ENCODE results near the gene RBM48.
"Not testable (repeated sequence)": the region's sequence is repeated elsewhere in the genome, so short reads cannot be mapped to it uniquely, and the experiment has no call there.

RBM48 gene

GRCh38 chr7:92513167-92513902 lies 15.3 kb upstream of the RBM48 start:
- H3K4me1 ChIP-seq, result no peaks in the 10 kb centered on the region
- H3K4me3 ChIP-seq, result no peak overlapping the region
- H3K9me3 ChIP-seq, result no peaks in the 10 kb centered on the region
- peaks cover 7% of the 10 kb centered on the region for H3K36me3 ChIP-seq (replicated peaks)
- in situ Hi-C loops (cut with MboI; ENCODE audit: low sequenced_read_pairs), result no loop called here
- no peak for DNase-seq (ENCODE audit: low spot score in 2 of 2)
- H3K27me3 ChIP-seq (ENCODE audit: low read depth), result no peaks in the 10 kb centered on the region

DNA sequence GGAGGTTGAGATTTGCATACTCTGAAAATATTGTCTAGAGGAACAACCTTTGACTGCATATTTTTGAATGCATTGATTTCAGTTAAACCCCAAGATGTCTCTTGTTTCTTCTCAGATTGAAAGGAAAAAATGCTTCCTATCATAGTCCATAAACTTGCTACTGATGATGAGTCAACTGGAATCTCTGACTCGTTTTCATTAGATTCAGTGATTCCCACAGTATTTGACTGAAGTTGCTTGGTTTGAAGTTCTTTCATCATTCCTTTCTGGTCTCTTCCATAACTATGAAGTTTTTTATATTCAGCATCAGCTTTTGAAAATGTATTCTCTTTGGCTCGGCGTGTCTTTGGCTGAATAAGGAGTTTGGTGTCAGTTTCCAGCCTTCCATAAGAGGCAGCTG lies 11.0 kb upstream of the RBM48 start:
- peaks cover 7% of the 10 kb centered on the region for H3K36me3 ChIP-seq (replicated peaks)
- DNase-seq (ENCODE audit: low spot score in 2 of 2), result no peak
- H3K4me3 ChIP-seq, result no peak overlapping the region
- no peaks in the 10 kb centered on the region for H3K9me3 ChIP-seq
- H3K27me3 ChIP-seq (ENCODE audit: low read depth), result no peaks in the 10 kb centered on the region
- in situ Hi-C loops (cut with MboI; ENCODE audit: low sequenced_read_pairs), result no loop called here
- H3K4me1 ChIP-seq, result no peaks in the 10 kb centered on the region

DNA sequence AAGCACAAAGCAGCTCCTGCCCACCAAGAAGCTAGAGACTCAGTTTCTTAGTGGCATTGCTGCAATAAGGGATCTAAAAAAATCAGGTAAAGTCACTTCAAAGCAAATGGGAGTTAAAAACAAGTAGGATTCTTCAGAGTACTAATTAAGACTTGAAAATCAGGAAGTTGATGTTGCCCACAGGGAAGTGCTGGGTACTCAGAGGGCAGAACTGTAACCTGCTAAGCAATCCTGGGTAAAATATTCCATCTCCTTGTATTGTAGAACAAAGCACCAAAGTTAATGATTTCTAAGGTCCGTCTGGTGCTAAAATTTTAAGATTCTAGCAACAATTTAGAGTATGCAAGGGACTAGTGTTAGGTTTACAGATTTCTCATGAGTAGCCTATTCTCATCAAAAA lies 8.6 kb upstream of the RBM48 start:
- Histone ChIP-seq H3K27me3 (ENCODE audit: low read depth) (no peaks in the 10 kb centered on the region), H3K4me1 (no peaks in the 10 kb centered on the region), H3K36me3 (replicated peaks) (peaks cover 3% of the 10 kb centered on the region; the same call in 1 of the 2 replicates), H3K9me3 (no peaks in the 10 kb centered on the region), H3K4me3 (no peak overlapping the region)
- no peak for DNase-seq (ENCODE audit: low spot score in 2 of 2)
- in situ Hi-C loops (cut with MboI; ENCODE audit: low sequenced_read_pairs), result no loop called here

DNA sequence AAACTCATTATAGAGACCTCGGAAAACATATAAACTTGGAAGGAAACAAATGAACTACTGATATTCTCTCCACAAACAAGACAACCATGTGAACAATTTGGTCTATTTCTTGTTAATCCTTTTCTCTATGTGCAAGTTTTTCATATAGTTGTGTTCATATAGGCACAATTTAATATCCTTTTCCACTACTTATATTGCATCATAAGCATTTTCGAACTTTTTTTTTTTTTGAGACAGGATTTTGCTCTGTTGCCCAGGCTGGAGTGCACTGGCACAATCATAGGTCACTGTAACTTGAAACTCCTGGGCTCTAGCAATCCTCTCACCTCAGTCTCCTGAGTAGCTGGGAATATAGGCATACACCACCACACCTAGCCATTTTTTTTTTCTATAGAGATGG lies 5.5 kb upstream of the RBM48 start:
- Histone ChIP-seq H3K9me3 (no peaks in the 10 kb centered on the region), H3K36me3 (replicated peaks) (no peaks in the 10 kb centered on the region), H3K27me3 (ENCODE audit: low read depth) (no peaks in the 10 kb centered on the region), H3K4me3 (no peak overlapping the region), H3K4me1 (peaks cover 11% of the 10 kb centered on the region)
- no peak for DNase-seq (ENCODE audit: low spot score in 2 of 2)
- in situ Hi-C loops (cut with MboI; ENCODE audit: low sequenced_read_pairs), result no loop called here

DNA sequence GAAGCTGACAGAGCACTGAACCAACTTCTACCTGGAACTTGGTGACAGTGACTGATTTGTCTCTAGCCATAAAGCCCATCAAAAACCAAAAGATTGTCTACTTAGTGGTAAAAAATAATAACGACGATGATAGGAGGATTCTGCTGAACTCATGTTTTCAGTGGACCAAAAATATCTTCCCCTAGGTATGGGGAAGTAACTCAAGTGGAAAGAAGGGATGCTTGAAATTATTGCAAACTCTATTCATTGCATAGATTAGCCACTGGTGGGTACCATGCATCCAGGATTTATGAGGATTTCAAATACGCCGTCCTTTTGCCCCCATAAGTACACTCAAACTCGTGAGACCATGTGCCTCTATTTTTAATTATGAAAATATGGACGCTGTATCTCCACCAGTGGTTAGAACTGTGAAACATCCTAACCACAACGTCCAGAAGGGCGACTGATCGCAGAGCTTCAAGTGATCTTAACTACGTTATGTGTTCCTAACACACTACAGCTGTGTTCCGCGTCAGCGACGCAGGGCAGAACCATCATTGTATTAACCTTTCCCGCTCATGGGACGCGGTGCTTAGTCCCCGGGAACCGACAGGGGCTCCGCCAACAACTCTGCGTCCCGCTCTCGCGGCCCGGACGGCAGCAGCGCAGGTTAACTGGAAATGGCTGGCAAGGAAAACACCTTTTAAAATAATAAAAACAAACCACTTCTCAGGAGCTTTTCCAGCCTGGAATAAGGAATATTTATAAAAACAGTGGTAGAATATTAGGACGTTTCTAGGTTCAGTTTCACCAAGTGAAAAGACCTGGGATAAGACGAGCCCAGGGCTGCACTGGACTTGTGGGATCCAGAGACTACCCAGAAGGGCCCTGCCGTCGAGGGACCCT lies 1.1 kb upstream of the RBM48 start:
- Histone ChIP-seq H3K9me3 (no peaks in the 10 kb centered on the region), H3K36me3 (replicated peaks) (peaks cover 16% of the 10 kb centered on the region), H3K4me1 (peaks cover 16% of the 10 kb centered on the region), H3K27me3 (ENCODE audit: low read depth) (no peaks in the 10 kb centered on the region), H3K4me3 (peak overlapping the region; percentile 68)
- DNase-seq (ENCODE audit: low spot score in 2 of 2), result peak; percentile 62 to 74
- in situ Hi-C loops (cut with MboI; ENCODE audit: low sequenced_read_pairs), result no loop called here

GRCh38 chr7:92528958-92529264 lies 316 bp downstream of the RBM48 start:
- no peak for DNase-seq (ENCODE audit: low spot score in 2 of 2)
- H3K9me3 ChIP-seq, result no peaks in the 10 kb centered on the region
- H3K4me1 ChIP-seq, result peaks cover 16% of the 10 kb centered on the region
- in situ Hi-C loops (cut with MboI; ENCODE audit: low sequenced_read_pairs), result no loop called here
- no peaks in the 10 kb centered on the region for H3K27me3 ChIP-seq (ENCODE audit: low read depth)
- H3K36me3 ChIP-seq (replicated peaks), result peaks cover 29% of the 10 kb centered on the region
- peak overlapping the region; percentile 68 for H3K4me3 ChIP-seq

- in situ Hi-C loops (cut with MboI; ENCODE audit: low sequenced_read_pairs), result no loop called here
- Histone ChIP-seq H3K4me3 (no peak overlapping the region), H3K9me3 (no peaks in the 10 kb centered on the region), H3K36me3 (replicated peaks) (peaks cover 66% of the 10 kb centered on the region), H3K4me1 (peaks cover 11% of the 10 kb centered on the region), H3K27me3 (ENCODE audit: low read depth) (no peaks in the 10 kb centered on the region)
- DNase-seq (ENCODE audit: low spot score in 2 of 2), result peak; percentile 49 to 64
Measured at GRCh38 chr7:92534572-92534971, 6.0 kb downstream of the RBM48 start.

- H3K27me3 ChIP-seq (ENCODE audit: low read depth); H3K4me1 ChIP-seq; H3K9me3 ChIP-seq; H3K4me3 ChIP-seq; in situ Hi-C loops (cut with MboI; ENCODE audit: low sequenced_read_pairs); DNase-seq (ENCODE audit: low spot score in 2 of 2); H3K36me3 ChIP-seq (replicated peaks): not testable (repeated sequence)
Measured at GRCh38 chr7:92543542-92543941, 14.9 kb downstream of the RBM48 start.

- H3K9me3 ChIP-seq; DNase-seq (ENCODE audit: low spot score in 2 of 2); H3K4me1 ChIP-seq; H3K4me3 ChIP-seq; H3K27me3 ChIP-seq (ENCODE audit: low read depth); in situ Hi-C loops (cut with MboI; ENCODE audit: low sequenced_read_pairs); H3K36me3 ChIP-seq (replicated peaks): not testable (repeated sequence)
Measured at GRCh38 chr7:92545116-92545515, 16.5 kb downstream of the RBM48 start.

DNA sequence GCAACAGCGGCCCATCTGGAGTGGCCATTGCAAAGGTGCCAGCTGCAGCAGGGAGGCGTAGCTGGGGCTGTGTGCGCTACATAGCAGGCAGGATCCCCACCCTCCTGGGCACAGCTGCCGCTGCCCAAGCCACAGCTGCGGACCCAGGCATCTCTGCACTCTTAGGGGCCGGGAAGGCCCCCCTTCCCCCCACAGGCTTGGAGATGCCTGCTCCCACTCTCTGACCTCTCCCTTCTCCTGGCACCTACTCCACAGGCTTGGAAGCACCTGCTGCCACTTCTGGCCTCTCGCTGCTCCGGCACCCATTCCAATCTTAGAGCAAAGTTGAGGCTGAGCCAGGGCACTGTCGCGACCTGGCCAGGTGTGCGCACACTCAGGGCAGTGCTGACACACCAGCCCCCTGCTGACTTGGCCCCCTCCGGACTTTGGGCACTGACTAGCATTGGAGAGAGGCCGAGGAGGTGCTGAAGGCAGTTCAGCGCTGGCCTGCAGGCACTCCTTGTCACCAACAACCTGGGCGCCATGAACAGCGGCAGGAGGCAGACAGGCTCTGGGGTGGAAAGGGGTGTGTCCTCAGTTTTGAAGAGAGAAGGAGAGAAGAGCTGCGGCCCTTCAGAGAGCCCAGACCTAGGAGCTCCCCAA lies 18.4 kb downstream of the RBM48 start:
- Histone ChIP-seq H3K9me3 (no peaks in the 10 kb centered on the region; the same call in 1 of the 2 replicates), H3K4me3 (no peak overlapping the region), H3K4me1 (no peaks in the 10 kb centered on the region), H3K36me3 (replicated peaks) (no peaks in the 10 kb centered on the region), H3K27me3 (ENCODE audit: low read depth) (no peaks in the 10 kb centered on the region)
- in situ Hi-C loops (cut with MboI; ENCODE audit: low sequenced_read_pairs), result no loop called here
- DNase-seq (ENCODE audit: low spot score in 2 of 2), result no peak

GRCh38 chr7:92547579-92547978 lies 19.0 kb downstream of the RBM48 start:
- H3K4me3 ChIP-seq, result no peak overlapping the region
- DNase-seq (ENCODE audit: low spot score in 2 of 2), result no peak
- H3K27me3 ChIP-seq (ENCODE audit: low read depth), result no peaks in the 10 kb centered on the region
- in situ Hi-C loops (cut with MboI; ENCODE audit: low sequenced_read_pairs), result no loop called here
- no peaks in the 10 kb centered on the region for H3K4me1 ChIP-seq
- no peaks in the 10 kb centered on the region for H3K36me3 ChIP-seq (replicated peaks)
- no peaks in the 10 kb centered on the region; the same call in 1 of the 2 replicates for H3K9me3 ChIP-seq

DNA sequence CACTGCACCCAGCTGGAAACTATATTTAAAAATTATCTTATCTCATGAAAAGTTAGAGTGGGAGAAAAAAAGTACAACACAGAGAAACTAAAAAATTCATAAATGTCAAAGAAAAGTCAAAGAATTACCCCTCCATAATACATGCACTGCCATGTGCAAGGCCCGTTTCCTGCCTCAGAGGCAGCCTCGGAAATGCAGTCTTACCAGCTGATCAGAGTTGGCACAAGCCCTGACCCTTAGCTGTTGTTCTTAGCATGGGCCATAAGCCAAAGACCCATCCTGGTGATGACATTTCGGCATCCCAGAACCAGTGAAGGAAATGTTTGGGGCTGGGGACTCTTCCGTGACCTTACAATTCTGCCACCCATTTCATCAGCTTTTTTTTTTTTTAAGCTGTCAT lies 21.6 kb downstream of the RBM48 start:
- Histone ChIP-seq H3K9me3 (no peaks in the 10 kb centered on the region), H3K36me3 (replicated peaks) (no peaks in the 10 kb centered on the region), H3K4me1 (no peaks in the 10 kb centered on the region), H3K4me3 (no peak overlapping the region), H3K27me3 (ENCODE audit: low read depth) (no peaks in the 10 kb centered on the region)
- in situ Hi-C loops (cut with MboI; ENCODE audit: low sequenced_read_pairs), result no loop called here
- DNase-seq (ENCODE audit: low spot score in 2 of 2), result no peak

- Histone ChIP-seq H3K9me3 (no peaks in the 10 kb centered on the region), H3K4me3 (no peak overlapping the region), H3K36me3 (replicated peaks) (peaks cover 15% of the 10 kb centered on the region), H3K4me1 (no peaks in the 10 kb centered on the region), H3K27me3 (ENCODE audit: low read depth) (no peaks in the 10 kb centered on the region)
- in situ Hi-C loops (cut with MboI; ENCODE audit: low sequenced_read_pairs), result no loop called here
- DNase-seq (ENCODE audit: low spot score in 2 of 2), result no peak
Measured at GRCh38 chr7:92557249-92557648, 28.7 kb downstream of the RBM48 start.

- Histone ChIP-seq H3K27me3 (ENCODE audit: low read depth) (no peaks in the 10 kb centered on the region), H3K36me3 (replicated peaks) (peaks cover 20% of the 10 kb centered on the region), H3K9me3 (no peaks in the 10 kb centered on the region), H3K4me3 (no peak overlapping the region), H3K4me1 (no peaks in the 10 kb centered on the region)
- in situ Hi-C loops (cut with MboI; ENCODE audit: low sequenced_read_pairs), result no loop called here
- DNase-seq (ENCODE audit: low spot score in 2 of 2), result no peak
Measured at GRCh38 chr7:92557808-92558362, 29.3 kb downstream of the RBM48 start.

Data from HAP-1 (cell line).